H1 (cell line): ENCODE measurements around the gene ABCF2. TPM values are rescaled to one million over a fixed set of nuclear protein-coding genes. Genes with fewer than 3 reads are reported as not detected.

Source experiments
- HDAC2 ChIP-seq, 2 experiments: fragments of 300-600 bp in 1 of 2; sonication (generic) in 1 of 2; IDR thresholded peaks; 2 replicates each; pipeline ENCODE4 v1.6.1; 2011 to 2012; ENCODE audit warnings: low read depth in 2 of 2, low read length in 2 of 2, mild to moderate bottlenecking in 2 of 2, moderate library complexity in 2 of 2, borderline replicate concordance in 1 of 2, inconsistent platforms in 1 of 2
- polyA plus RNA-seq, 7 experiments: library from polyadenylated mRNA; depleted of rRNA in 3 of 7; stranded (reverse) in 5 of 7; unstranded in 2 of 7; fragments of >200 nt in 5 of 7; fragments of 200-250 nt in 2 of 7; gene quantifications; 1 replicate in 5 of 7; 2 replicates in 1 of 7; 4 replicates in 1 of 7; pipeline versions ENCODE4 v1.2.1 to v1.2.3, GENCODE V29; 2011 to 2013; ENCODE audit warnings: missing spikeins in 2 of 7, mixed read lengths in 2 of 7
- total RNA-seq: library from RNA; stranded (reverse); fragmentation: NEBNext Ultra II Directional; extraction: Animal tissue kit (Norgen Biotek cat#: 25700); gene quantifications from 2 replicates; pipeline ENCODE4 v1.2.1, GENCODE V29; 2021

ABCF2 gene
- total and polyA plus RNA-seq, 2 of the 8 experiments (the other 6 are each of a cell fraction or from before 2014, with no cell fraction given), result 28.0 to 55.0 TPM

DNA sequence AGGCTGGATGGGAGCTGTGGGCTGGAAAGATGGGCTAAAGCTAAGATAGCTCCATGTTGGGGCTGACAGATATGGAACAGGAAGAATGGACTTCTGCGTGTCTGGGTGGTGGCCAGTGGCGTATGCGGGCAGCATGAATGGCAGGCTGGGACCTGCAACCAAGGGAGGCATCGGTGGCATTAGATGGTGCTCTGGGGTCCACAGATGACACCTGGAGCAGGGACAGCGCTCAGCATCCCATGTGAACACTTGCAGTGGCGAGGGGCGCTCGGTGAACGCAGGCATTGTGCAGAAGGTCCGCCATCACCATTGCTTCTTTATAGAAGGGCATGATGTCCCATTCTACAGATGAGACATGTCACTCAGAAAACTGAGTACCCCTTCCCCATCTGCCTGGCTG is 42.5 kb upstream of the ABCF2 start (continued):
- TF ChIP-seq HDAC2 (IDR thresholded peaks at IDR 0.05; ENCODE audit: borderline replicate concordance in 1 of 2, low read depth in 2 of 2, low read length in 2 of 2), result no peak
